Muscle of back (tissue), 13 donors: Measurements from ENCODE around the gene R3HDM1. TPM values are rescaled to one million over a fixed set of nuclear protein-coding genes. Genes with fewer than 3 reads are reported as not detected.
"Not testable (repeated sequence)": the region's sequence is repeated elsewhere in the genome, so short reads cannot be mapped to it uniquely, and the experiment has no call there.

Experiments used
- DNase-seq, 3 donors: peaks; one replicate each; pipeline versions ENCODE4 v3.0.0 to v3.0.0-alpha.2; 2013
- long read RNA-seq, 9 donors: transcript quantifications; one replicate each; lab custom pipeline, GENCODE V29; 2026
- polyA plus RNA-seq, 10 donors: library from polyadenylated mRNA; unstranded; fragments of 120-200 nt; gene quantifications; one replicate each; pipeline ENCODE4 v1.2.1, GENCODE V29; 2013; ENCODE audit not compliant: insufficient read length in 10 of 10

The R3HDM1 gene
- 10 to 100 TPM; 18.4 to 33.8 (median 25.6) TPM for polyA plus RNA-seq
- long read RNA-seq, donor 1 = 0 reads
- long read RNA-seq, donor 2, partial matches to known transcripts = 0 of 1 reads
- long read RNA-seq, donor 2, other reads (novel, unspliced or antisense) = 0 of 1 reads
- long read RNA-seq, donor 3 = 0 reads
- long read RNA-seq, donor 4 = 0 reads
- long read RNA-seq, donor 5, partial matches to known transcripts = 0 of 1 reads
- long read RNA-seq, donor 5, other reads (novel, unspliced or antisense) = 0 of 1 reads
- long read RNA-seq, donor 6 = 0 reads
- long read RNA-seq, donor 7, partial matches to known transcripts = 0 of 1 reads
- long read RNA-seq, donor 7, other reads (novel, unspliced or antisense) = 0 of 1 reads
- long read RNA-seq, donor 8 = 0 reads
- long read RNA-seq, donor 9 = 0 reads

- DNase-seq = peak; percentile 100
These were observed at the start of gene R3HDM1 for GRCh38 chr2:135531231-135532197. TSS of gene R3HDM1 (plus strand) at chr2:135531484. CDS start at chr2:135604846, 73,362 bp downstream.

GRCh38 chr2:135485441-135485840 is 45.8 kb upstream of the R3HDM1 start:
- no peak for DNase-seq

GRCh38 chr2:135490376-135490775 is 40.9 kb upstream of the R3HDM1 start:
- peak in 1 of 3 donors; percentile 10 for DNase-seq

- no peak for DNase-seq
These were observed 36.8 kb upstream of the R3HDM1 start for GRCh38 chr2:135494503-135494902.

- no peak for DNase-seq
These were observed 36.4 kb upstream of the R3HDM1 start for GRCh38 chr2:135494917-135495316.

- not testable (repeated sequence) for DNase-seq
These were observed 32.7 kb upstream of the R3HDM1 start for GRCh38 chr2:135498588-135498987.

GRCh38 chr2:135504811-135505210 is 26.5 kb upstream of the R3HDM1 start:
- no peak for DNase-seq

- DNase-seq = no peak
These were observed 20.7 kb upstream of the R3HDM1 start for GRCh38 chr2:135510577-135510976.

GRCh38 chr2:135512099-135512498 is 19.2 kb upstream of the R3HDM1 start:
- no peak for DNase-seq

GRCh38 chr2:135525786-135526185 is 5.5 kb upstream of the R3HDM1 start:
- DNase-seq = no peak

GRCh38 chr2:135528006-135528405 is 3.3 kb upstream of the R3HDM1 start:
- no peak for DNase-seq

- DNase-seq = peak; percentile 97 to 99 (median 98)
These were observed 712 bp upstream of the R3HDM1 start, which contains the start of gene ZRANB3 for GRCh38 chr2:135530313-135531230. TSS of gene ZRANB3 (minus strand) at chr2:135531218.

- DNase-seq = peak in 1 of 3 donors; percentile 8
These were observed 1.3 kb downstream of the R3HDM1 start for GRCh38 chr2:135532581-135532980.

- DNase-seq = not testable (repeated sequence)
These were observed 2.3 kb downstream of the R3HDM1 start for GRCh38 chr2:135533545-135533944.

GRCh38 chr2:135546436-135546835 is 15.2 kb downstream of the R3HDM1 start:
- no peak for DNase-seq

GRCh38 chr2:135547311-135547710 is 16.0 kb downstream of the R3HDM1 start:
- DNase-seq = no peak

GRCh38 chr2:135551356-135551755 is 20.1 kb downstream of the R3HDM1 start:
- DNase-seq = no peak

GRCh38 chr2:135552887-135553286 is 21.6 kb downstream of the R3HDM1 start:
- DNase-seq = no peak

GRCh38 chr2:135555311-135555710 is 24.0 kb downstream of the R3HDM1 start:
- no peak for DNase-seq

- DNase-seq = peak in 1 of 3 donors; percentile 4
These were observed 26.2 kb downstream of the R3HDM1 start for GRCh38 chr2:135557530-135557929.

GRCh38 chr2:135561925-135562324 is 30.6 kb downstream of the R3HDM1 start:
- no peak for DNase-seq
